ENCODE measurements around the gene ZNF521.
A peak's percentile ranks its signal among the peaks of the same experiment; 100 is the strongest.

ZNF521 gene

DNA sequence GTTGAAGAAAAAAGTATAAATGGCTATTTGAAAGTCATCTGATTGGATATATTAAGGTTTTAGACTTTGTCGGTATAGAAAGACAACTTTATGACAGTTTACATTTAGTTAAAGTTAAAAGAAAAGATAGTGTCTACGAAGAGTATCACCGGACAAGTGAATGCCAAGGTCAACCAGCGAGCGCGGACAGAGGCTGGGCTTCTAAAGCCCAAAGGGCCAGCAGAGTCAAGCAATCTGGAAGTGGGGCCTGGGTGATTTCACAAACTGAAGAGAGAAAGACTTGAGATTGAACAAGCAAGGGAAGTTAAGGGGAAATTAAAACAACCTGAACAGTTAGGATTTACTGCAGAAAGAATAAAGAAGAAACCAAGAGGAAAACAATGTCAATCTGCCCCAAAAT, 16.3 kb downstream of the ZNF521 start:
- DNase-seq (ENCODE audit: low read depth): no peak

DNA sequence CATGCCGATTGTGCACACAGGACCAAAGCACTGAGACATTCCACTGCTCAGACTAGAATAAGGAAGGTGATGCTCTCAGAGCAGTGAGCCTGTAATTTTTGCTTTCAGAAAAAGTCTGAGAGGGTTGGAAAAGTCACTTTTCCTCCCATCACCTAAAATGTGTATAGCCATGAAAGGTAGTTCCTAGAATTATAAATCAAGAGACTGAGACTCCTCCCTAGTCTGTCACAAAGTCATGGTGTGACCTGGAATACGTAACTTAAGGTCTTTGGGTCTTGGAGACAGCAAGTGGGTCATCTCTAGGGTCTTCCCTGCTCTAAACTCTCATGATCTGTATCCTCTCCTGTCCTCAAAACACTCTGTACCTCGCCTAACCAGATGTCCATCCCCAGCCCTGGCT, 16.9 kb downstream of the ZNF521 start:
- DNase-seq (ENCODE audit: low read depth): no peak

DNA sequence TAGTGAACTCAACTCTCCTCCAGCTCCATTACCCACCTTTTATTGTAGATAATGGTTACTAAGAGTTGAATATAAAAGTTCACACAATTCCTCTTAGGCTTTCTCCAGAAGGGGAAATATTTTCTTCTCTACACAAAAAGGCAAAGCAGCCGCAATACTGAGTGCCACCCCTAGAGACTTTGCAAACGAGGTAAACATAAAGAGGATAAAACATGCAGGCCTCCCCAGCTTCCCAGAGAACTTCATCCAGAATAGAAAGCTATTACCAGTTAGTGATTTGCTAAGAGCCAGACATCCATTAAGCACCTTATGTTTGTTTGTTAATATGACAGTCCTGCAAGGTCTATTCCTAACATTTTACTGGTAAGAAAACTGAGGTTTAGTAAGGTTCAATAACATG, 17.4 kb downstream of the ZNF521 start:
- no peak for DNase-seq (ENCODE audit: low read depth)

DNA sequence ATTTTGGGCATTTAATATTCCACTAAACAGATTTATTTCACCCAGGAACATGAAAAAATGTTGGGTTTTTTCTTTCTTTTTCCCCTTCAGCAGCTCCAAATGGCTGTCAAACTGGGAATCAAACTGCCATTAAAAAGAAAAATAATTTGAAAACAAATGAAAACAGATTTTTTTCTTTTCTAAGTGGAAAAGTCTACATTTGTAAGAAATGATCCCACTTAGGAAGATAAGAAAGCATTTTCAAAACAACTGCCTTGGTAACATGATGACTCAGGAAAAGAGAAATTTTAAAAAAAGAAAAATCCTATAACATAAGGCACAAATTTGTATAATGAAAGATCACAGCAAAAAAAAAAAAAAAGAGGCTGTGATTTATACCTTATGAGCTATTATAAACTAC, 20.0 kb downstream of the ZNF521 start:
- no peak for DNase-seq (ENCODE audit: low read depth)

DNA sequence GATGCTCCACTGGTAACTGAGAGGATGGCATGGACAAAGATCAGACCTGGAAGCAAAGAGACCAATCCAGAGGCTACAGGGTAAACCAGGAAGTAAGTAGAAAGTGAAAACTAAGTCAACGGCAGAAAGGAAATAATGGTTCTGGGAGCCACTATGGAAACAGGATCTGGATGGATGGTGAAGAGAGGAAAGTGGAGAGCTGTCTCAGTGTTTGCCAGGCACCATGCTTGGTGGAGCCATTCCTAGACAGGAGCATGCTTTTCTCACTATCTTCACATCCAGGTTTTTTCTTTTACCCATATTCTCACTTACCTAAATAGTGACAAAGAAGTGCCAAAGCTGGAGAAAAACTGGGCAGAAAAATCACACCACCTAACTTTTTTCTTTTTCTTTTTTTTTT, 22.2 kb downstream of the ZNF521 start:
- no peak for DNase-seq (ENCODE audit: low read depth)

DNA sequence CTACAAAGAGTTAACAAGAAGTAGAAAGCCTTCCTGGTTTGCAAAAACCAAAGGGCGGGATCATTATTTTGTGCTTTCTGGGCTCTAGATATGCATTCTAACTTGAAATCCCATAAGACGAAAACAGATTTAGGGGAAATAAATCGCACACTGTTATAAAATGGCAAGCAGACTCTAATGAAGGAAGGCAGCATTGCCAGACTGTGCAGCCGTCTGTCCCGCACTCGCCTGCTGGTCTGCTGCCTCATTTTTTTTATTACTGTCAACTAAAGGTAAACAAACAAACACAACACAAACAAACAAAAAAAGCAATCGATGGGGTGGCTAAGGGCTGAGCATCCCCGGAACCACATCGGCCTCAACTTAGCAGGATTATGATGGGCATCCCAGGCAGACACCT, 24.4 kb downstream of the ZNF521 start:
- no peak for DNase-seq (ENCODE audit: low read depth)

DNA sequence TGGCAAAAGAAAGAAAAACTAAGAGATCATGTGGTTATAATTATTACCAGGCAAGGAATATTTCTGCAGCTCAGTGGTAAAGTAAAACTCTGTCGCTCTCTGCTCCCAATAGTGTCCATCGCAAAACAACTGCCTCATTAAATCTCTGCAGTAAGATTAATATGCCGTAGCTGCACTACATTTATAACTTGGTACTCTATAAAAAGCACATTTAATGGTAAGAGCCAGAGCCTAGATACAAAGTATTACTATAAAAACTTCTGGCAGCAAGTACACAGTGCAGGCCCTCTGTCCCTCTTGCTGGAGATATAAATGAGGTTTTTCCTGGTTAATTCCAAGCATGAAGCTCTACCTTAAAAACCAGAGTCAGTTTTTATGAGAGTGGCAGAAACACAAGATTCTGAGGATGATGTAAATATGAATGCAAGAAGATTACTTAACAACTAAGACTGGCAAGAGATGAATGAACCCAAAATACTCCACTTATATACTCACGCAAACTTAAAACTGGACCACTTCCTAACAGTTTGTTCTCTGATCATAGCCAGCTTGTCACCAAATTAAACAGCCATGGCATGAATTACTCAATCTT, 25.5 kb downstream of the ZNF521 start:
- peak; percentile 68 for DNase-seq (ENCODE audit: low read depth)

DNA sequence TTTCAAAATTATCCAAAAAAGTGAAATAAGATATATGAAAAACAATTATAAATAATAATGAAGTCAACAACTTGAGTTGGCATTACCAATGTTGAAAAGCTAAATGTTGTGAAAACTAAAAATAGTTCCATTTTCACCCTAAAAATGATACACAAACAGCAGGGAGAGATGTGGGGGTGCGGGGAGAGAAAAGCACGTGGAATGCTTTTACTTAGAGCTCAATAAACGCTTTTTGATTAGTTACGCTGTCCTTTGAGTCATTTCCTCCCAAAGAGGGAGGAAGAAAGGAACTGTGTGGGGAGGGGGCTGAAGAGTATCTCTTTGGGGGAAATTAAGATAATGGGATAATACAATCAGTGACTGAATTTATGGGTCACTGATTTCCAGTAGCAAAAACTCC, 29.2 kb downstream of the ZNF521 start:
- no peak for DNase-seq (ENCODE audit: low read depth)

DNA sequence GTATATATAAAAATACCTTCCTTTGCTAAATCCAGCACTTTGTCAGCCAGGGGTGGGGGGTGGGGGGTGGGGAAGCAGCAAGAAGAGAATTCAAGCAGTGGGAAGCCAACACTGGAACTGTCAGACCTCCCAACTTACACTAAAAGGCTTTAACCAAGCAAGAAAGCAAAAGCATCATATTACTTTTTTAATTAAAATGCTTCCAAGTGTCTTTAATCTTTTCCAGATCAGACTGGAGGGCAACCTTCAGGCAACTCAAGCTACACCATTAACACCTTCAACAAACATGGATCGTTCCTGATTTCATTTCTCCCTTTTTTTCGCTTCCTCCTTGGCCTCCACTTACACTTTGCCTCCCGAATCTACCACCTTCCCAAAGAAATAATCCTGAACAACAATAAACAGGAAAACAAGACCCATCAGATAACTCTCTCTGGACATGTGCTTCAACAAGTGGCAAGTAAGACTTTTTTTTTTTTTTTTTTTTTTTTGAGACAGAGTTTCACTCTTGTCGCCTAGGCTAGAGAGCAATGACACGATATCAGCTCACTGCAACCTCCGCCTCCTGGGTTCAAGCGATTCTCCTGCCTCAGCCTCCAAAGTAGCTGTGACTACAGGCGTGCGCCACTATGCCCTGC, 35.5 kb downstream of the ZNF521 start:
- DNase-seq (ENCODE audit: low read depth): no peak

DNA sequence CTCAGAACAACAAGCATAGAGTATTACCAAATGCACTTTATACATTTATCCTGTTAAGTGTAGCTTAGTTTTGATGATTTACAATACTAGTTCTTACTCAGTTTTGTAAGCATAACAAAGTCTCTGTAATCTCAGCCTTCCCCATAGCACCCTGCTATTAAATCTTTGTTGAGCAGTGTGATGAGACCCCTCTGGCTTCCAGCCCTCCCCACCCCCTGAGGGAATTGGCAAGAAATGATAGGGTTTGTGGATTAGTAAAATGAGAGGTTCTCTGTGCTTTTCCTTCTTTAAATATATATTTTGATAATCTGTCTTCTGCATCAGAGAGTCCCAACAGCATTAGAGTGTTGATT, 37.2 kb downstream of the ZNF521 start:
- DNase-seq (ENCODE audit: low read depth): no peak

DNA sequence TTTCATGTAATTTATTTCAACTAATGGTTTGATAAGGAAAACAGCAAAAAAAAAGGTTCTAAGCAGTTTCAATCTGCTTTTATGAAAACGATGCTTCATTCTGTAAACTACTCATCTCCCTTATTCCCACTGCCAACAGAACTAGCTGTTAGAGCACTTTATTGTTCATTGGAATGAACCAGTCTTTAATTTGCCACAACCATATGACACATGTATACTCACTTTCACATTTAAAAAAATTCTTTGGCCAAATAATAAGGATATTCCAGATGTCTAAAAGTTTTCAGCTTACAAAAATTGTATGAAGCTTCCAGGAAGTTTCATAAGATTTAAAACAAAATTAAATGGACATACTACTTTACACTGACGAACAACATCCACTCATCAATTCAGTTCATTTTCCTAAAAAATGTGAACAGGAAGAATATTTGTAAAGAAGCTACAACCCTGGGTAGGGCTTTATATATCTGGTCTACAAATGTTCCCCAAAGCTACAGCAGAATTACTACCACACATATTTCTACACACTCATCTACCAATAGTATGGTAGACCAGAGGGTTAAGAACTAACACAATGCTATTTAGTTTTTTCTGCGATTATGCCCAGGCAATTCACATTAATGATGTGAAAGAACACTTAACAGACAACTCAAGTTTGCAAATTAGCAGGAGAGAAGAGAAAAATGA, 37.7 kb downstream of the ZNF521 start:
- DNase-seq (ENCODE audit: low read depth): no peak

DNA sequence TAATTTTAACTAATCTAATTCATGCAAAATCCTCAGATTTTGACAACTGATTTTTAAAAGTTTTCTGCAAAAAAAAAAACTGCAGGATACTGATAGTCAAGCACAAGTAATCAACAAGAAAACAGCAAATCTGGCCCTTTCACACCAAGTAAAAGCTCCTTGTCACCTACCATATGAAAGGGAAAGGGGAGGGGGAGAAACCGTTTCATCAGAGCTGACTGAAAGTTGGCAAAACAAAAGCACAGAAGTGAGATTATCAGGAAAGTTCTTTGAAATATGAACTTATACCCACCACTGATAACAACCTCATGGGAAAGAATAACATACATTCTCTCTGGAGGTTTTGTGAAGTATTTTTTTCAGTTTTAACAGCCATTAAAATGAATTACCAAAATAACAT, 38.7 kb downstream of the ZNF521 start:
- no peak for DNase-seq (ENCODE audit: low read depth)

DNA sequence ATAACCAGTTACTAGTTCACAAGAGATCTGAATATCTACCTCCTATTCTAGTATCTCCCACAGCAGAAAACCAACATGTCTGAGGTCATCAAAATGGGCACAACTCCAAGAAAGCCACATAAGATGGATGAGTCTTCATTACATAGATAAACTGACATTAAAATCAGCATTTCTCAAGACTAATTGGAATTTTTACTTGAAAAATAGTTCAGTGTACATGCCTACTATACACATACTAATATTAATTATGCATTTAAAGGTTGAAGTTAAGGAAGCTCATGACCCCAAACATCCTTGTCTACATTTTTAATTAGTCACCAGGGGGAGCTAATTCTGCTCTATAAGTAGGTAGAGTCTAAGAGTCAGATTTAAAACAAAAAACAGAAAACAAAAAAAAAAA, 41.9 kb downstream of the ZNF521 start:
- DNase-seq (ENCODE audit: low read depth): peak; percentile 24

DNA sequence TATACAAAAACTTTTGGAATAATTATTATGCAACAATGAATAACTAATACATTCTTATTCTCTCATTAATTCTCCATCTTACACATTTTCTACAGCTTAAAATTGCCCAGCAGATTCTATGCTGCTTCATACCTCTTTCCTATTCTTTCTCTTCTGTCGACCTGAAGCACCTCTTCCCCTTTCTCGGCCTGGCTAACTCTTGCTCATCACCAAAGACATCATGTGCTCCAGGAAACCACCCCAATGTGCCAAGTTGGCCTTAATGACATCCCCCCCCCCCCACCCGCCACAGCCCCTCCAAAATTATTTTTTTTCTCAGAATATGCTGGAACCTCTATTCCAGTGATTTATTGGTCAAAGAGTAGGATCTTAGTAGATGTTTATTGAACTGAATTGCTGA, 43.6 kb downstream of the ZNF521 start:
- DNase-seq (ENCODE audit: low read depth): no peak

DNA sequence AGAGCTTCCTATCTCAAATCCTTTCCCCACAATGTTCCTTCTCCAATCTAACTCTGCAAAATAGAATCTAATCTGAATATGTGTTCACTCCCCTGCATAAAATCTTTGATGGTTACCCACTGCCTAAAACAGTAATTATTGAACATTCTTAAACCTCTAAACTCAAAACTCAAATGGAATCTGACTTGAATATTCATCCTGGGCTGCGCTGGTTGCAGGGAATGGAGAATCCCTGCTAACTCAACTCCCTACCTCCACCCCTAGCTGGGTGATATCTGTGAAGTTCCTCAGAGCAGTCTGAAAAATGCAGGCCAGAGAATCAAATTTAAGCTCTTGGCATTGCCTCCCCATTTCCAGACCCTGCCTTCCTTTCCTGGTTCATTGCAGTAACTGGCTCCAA, 44.8 kb downstream of the ZNF521 start:
- DNase-seq (ENCODE audit: low read depth): no peak

DNA sequence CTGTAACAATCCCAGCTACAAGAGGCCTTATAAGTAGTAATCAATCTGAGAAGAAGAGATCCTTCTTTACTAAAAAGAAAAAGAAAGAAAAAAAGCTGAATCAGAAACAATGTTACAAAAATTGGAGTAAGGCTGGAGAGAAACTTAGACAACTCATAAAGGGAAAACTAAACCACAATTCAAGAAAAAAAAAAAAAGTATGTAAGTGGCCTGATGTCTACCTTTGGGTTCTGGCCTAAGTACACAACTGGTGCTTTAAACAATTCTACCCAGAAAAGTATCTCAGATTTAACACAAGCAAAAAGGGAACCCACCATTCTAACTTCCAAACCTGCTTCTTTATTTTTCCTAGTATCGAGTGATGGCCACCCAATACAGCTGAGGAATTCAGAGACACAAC, 45.3 kb downstream of the ZNF521 start:
- no peak for DNase-seq (ENCODE audit: low read depth)

DNA sequence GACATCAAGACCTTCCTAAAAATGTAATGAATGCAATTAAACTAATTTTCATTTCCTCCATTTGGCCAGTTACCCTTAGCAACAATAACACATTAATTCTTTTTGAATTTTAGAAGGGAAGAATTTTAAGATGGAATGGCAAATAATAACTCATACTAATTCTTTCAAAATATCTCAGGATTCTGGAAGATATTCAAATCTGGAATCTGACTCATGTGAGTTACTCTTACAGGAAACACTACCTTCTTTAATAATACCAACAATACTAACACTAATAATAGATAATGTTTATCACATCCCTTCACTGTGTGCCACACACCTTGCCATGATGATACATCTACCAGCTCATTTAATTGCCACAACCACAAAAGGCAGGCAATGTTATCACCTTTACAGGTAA, 46.4 kb downstream of the ZNF521 start:
- no peak for DNase-seq (ENCODE audit: low read depth)

DNA sequence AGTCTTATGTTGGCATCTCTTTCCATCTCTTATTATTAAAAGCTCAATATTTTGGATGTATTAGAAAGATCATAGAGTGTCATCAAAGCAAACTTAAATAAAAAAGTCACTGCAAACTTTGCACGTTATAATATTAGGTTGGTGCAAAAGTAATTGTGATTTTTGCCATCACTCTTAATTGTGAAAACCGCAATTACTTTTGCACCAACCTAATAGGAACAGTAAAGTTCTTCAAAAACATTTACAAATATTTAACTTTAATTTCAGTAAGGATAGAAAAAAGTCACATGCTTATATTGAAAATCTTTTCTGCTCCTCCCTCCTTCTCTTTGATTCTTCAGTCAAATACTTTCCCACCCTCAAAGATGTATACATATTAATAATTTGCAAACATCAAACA, 51.5 kb downstream of the ZNF521 start:
- DNase-seq (ENCODE audit: low read depth): no peak

DNA sequence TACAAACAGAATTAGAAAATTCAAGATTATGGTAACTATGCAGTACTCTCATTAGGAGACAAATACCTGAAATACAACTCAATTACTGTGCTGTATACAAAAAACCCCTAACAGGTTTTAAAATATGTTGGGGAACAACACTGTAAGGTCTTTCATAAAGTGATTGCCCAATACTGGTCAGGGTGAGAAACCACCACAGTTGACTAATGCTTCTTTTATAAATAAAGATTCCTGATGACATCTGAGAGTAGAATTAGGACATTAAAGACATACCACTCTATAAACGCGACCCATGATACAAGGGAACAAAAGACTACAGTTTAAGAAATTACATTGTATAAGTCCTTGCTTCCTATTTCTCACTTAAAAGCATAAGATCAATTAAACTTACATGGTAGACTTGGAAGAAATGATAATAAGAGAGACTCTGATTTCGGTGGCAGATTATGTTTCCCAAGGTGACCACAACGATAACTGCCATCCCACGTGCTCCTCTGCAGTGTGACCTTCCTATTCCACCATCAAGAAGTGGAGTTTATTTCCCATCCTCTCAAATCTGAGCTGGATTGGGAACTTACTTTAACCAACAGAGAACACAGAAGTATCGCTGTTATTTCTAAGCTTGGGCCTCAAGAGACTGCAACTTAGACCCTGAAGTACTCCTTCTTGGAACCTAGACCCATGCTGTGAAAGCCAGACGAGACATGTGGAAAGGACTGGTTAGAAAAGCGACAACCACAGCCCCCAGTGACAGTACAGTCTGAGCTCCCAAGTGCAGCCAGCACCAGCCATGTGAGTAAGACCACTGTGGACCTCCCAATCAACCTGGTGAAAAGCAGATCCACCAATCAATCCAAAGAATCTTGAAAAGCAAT, 52.3 kb downstream of the ZNF521 start:
- DNase-seq (ENCODE audit: low read depth): peak; percentile 79

DNA sequence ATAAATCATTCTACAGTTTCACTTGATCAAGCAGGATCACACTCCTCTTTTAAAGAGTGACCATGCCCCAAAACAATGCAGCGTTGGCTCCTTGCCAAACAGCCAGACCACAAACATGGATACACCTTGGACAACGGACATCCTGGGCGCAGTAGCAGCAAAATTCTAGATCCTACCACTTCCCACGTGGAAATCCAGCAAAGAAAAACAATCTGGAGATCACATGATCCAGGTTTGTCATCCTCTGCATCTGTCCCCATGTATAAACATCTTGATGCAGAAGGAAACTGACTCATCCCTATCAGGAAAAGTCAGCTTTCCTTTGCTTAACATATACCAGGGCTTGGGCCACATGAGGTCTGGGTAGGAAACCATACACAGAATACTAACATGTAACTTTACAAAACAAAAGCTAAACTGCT, 53.1 kb downstream of the ZNF521 start:
- peak; percentile 83 for DNase-seq (ENCODE audit: low read depth)

DNA sequence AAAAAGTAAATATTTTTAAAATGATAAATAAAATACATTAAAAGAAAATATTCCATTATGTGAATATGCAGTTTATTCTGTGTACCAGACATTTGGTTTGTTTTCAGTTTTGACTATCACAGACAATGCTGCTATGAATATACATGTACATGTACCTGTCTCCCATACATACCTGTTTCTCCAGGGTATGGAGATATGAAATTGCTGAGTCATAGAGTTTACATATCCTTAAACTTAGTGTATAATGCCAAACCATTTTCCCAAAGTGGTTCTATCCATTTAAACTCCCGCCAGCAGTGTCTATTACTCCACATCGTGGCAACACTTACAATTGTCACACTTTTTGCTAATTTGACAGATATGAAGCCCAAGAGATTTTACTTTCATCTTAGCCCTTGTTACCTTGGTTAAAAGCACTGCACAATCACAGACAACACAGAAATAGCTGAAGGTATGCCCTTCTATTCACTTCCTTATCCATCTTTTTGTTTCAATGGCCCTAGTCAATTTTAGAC, 56.3 kb downstream of the ZNF521 start:
- no peak for DNase-seq (ENCODE audit: low read depth)

DNA sequence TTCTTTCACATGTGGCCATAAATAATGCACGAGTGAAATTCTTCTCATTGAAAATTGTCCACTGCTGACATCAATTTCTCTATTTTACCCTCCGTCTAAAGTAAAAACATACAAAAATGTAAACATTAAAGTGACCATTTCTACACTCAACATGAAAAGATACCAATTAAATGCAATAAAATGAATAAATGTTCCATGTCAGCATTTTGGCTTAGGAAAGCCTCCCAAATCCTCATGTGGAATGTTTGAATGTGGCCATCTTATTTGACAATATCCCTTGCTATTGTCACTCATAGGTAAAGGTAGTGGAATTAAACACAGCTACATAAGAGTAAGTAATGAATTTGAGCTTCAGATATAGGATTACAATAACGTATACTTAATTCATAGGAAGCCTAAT, 60.8 kb downstream of the ZNF521 start:
- no peak for DNase-seq (ENCODE audit: low read depth)

Data from fibroblast of gingiva (primary cell).